H1 (cell line): ENCODE measurements around the gene PI4K2A. TPM values are rescaled to one million over a fixed set of nuclear protein-coding genes. Genes with fewer than 3 reads are reported as not detected.

Source experiments
- BCL11A ChIP-seq, 2 experiments: IDR thresholded peaks; one replicate each; pipeline ENCODE4 v1.6.1; 2011; ENCODE audit warnings: low read depth in 2 of 2, low read length in 2 of 2, mild to moderate bottlenecking in 2 of 2
- EGR1 ChIP-seq: IDR thresholded peaks from 2 replicates; pipeline ENCODE4 v1.6.1; 2011; ENCODE audit warnings: low read depth, low read length, borderline replicate concordance
- KDM5A ChIP-seq: fragments of 200-600 bp; IDR thresholded peaks from 2 replicates; pipeline ENCODE4 v1.7.1; 2012; ENCODE audit warnings: mild to moderate bottlenecking, low read length, inconsistent platforms, mixed read lengths
- SIX5 ChIP-seq: IDR thresholded peaks from 2 replicates; pipeline ENCODE4 v1.6.1; 2011; ENCODE audit warnings: mild to moderate bottlenecking, low read depth, low read length
- polyA plus RNA-seq, 7 experiments: library from polyadenylated mRNA; depleted of rRNA in 3 of 7; stranded (reverse) in 5 of 7; unstranded in 2 of 7; fragments of >200 nt in 5 of 7; fragments of 200-250 nt in 2 of 7; gene quantifications; 1 replicate in 5 of 7; 2 replicates in 1 of 7; 4 replicates in 1 of 7; pipeline versions ENCODE4 v1.2.1 to v1.2.3, GENCODE V29; 2011 to 2013; ENCODE audit warnings: missing spikeins in 2 of 7, mixed read lengths in 2 of 7
- total RNA-seq: library from RNA; stranded (reverse); fragmentation: NEBNext Ultra II Directional; extraction: Animal tissue kit (Norgen Biotek cat#: 25700); gene quantifications from 2 replicates; pipeline ENCODE4 v1.2.1, GENCODE V29; 2021

PI4K2A gene
- total and polyA plus RNA-seq, 2 of the 8 experiments (the other 6 are each of a cell fraction or from before 2014, with no cell fraction given), result 20.7 to 21.9 TPM

DNA sequence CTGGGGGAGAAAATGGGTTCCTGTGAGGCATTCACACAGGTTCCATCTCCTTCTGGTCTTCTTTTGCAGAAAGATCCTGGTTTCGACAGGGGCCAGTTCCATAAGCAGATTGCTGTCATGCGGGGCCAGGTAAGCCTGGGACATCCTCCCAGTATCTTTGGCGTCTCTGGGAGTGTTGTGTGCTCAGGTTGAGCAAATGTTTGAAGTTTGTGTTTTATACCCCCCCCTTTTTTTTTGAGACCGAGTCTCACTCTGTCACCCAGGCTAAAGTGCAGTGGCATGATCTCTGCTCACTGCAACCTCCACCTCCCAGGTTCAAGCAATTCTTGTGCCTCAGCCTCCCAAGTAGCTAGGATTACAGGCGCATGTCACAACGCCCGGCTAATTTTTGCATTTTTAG is 26.5 kb downstream of the PI4K2A start (continued):
- no peak for TF ChIP-seq EGR1
- TF ChIP-seq KDM5A, result no peak
- TF ChIP-seq SIX5, result no peak
- TF ChIP-seq BCL11A (IDR thresholded peaks at IDR 0.05; ENCODE audit: low read depth in 2 of 2, low read length in 2 of 2), result no peak
- TF ChIP-seq, all 59 proteins: peak for 0
